ENCODE results near the gene NLRX1.
A peak's percentile ranks its signal among the peaks of the same experiment; 100 is the strongest.

Gene NLRX1

DNA sequence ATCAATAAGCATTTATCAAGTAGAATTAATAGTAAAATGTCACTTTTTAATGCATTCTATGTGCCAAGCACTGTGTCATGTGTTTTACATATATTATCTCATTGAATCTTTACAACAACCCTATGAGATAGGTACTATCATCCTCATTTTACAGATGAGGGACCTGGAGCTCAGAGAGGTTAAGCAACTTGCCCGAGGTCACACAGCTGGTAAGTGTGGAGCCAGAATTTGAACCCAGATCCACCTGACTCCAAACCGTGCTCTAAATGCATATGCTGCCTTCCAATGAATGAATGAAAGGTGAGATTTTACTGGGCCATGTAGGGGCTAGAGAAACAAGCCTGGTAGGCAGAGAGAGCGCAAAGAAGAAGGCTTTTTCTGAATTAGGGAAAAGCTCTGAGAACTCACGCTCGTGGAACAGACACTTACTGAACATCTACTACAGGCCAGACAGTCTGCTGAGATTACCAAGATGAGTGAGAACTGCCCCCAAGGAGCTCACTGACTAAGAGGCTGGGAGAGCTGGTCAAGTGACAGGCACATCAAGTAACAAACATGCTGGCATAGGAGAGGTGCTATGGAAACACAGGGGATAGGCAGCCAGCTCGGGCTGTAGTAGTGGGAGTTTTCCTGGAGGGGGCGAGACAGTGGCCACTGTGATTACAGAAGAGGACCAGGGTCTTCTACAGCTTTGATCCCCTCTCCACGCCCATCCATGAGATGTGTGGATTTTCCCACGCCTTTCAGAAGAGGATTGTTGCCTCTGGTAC, 15.3 kb upstream of the NLRX1 start:
- no peak for DNase-seq (ENCODE audit: low read depth)
- no peak overlapping the region for H3K4me3 ChIP-seq (ENCODE audit: low read depth, low read length)
- TF ChIP-seq, protein P1, sequence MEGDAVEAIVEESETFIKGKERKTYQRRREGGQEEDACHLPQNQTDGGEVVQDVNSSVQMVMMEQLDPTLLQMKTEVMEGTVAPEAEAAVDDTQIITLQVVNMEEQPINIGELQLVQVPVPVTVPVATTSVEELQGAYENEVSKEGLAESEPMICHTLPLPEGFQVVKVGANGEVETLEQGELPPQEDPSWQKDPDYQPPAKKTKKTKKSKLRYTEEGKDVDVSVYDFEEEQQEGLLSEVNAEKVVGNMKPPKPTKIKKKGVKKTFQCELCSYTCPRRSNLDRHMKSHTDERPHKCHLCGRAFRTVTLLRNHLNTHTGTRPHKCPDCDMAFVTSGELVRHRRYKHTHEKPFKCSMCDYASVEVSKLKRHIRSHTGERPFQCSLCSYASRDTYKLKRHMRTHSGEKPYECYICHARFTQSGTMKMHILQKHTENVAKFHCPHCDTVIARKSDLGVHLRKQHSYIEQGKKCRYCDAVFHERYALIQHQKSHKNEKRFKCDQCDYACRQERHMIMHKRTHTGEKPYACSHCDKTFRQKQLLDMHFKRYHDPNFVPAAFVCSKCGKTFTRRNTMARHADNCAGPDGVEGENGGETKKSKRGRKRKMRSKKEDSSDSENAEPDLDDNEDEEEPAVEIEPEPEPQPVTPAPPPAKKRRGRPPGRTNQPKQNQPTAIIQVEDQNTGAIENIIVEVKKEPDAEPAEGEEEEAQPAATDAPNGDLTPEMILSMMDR (IDR thresholded peaks at IDR 0.05; ENCODE audit: insufficient read depth, low read depth, low read length, missing control alignments), result no peak

DNA sequence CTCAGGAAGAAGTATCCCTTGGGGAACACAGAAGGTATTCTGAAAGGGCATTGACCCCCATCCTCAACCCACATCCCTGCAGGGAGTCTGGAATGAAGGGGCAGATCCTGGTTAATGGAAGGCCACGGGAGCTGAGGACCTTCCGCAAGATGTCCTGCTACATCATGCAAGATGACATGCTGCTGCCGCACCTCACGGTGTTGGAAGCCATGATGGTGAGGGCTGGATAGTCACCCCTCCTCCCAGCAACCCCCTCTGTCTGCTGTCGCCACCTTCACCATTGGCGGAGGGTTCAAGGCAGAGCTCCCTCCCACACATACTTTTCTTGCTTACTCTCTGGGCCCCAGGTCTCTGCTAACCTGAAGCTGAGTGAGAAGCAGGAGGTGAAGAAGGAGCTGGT, 14.3 kb upstream of the NLRX1 start:
- no peak for DNase-seq (ENCODE audit: low read depth)
- no peak overlapping the region for H3K4me3 ChIP-seq (ENCODE audit: low read depth, low read length)
- TF ChIP-seq, protein P1 (IDR thresholded peaks at IDR 0.05; ENCODE audit: insufficient read depth, low read depth, low read length, missing control alignments), result no peak

DNA sequence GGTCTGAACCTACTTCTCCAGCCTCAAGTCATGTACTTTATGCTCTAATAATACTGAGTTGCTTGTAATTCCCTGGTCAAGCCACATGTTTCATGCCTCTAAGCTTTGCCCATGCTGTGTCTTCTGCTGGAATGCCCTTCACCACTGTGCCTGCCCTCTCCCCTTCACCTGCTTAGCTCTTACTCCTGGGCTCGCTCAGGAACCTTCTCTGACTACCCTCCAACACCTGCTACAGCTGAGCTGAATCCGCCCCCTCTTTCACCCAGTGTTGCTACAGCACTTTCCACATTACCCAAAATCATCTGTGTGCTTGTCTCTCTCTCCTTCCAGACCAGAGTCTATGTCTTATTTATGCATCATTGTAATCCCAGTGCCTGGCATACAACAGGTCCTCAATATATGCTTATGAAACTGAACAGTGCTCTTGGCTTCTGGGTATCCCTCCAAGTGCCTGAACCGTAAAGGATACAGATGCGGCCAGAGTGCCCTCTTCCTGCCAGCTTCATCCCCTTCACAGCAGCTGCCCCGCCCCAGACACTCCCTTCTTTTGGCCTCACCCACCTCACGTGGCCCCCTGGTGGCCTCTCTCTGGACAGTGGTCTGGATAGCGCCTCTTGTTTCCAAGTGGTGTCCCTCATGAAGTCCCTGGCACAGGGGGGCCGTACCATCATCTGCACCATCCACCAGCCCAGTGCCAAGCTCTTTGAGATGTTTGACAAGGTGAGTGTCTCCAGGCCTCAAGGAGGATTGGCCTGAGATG, 12.6 kb upstream of the NLRX1 start:
- peak; percentile 44 for DNase-seq (ENCODE audit: low read depth)
- no peak overlapping the region for H3K4me3 ChIP-seq (ENCODE audit: low read depth, low read length)
- TF ChIP-seq, protein P1 (IDR thresholded peaks at IDR 0.05; ENCODE audit: insufficient read depth, low read depth, low read length, missing control alignments), result no peak

DNA sequence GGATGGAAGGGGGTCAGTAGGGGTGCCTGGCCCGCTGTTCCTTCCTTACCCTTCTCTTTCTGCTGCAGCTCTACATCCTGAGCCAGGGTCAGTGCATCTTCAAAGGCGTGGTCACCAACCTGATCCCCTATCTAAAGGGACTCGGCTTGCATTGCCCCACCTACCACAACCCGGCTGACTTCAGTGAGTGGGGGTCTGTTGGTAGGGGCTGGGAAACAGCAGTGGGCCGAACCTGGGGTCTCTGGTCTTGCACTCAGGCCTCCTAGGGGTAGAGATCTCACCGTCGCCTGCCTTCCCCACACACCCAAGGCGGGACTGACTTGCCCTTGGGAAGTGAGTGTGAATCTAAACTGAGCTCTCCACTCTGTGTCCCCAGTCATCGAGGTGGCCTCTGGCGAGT, 12.0 kb upstream of the NLRX1 start:
- DNase-seq (ENCODE audit: low read depth), result no peak
- TF ChIP-seq, protein P1 (IDR thresholded peaks at IDR 0.05; ENCODE audit: insufficient read depth, low read depth, low read length, missing control alignments), result no peak
- no peak overlapping the region for H3K4me3 ChIP-seq (ENCODE audit: low read depth, low read length)

DNA sequence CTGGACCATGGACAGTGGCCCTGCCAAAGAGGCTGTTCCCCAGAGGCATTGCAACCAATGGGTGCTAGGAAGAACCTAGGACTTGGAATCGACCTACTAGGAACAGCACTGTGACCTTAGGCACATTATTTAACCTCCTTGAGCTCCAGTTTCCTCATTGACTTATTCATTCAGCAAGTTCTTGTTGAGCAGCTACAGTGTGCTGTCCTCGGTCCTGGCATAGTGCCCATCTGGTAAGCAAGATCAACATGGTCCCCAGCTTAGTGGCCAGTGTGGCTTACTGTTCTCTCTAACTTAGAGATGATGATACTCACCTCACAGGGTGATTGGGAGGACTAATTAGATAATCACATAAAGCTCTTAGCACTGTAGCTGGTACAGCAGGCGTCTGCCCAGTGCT, 11.5 kb upstream of the NLRX1 start:
- DNase-seq (ENCODE audit: low read depth), result no peak
- TF ChIP-seq, protein P1 (IDR thresholded peaks at IDR 0.05; ENCODE audit: insufficient read depth, low read depth, low read length, missing control alignments), result no peak
- no peak overlapping the region for H3K4me3 ChIP-seq (ENCODE audit: low read depth, low read length)

DNA sequence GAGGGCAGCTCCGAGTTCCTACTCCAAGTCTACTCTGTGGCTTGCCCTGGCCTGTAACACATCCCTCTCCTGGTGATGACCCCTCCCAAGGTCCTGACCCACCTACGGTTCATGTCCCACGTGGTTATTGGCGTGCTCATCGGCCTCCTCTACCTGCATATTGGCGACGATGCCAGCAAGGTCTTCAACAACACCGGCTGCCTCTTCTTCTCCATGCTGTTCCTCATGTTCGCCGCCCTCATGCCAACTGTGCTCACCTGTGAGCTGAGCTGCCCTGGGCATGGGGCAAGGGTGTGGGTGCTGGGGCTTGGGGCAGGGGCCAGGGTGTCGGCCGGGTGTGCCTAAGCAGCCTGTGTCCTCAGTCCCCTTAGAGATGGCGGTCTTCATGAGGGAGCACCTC, 10.1 kb upstream of the NLRX1 start:
- TF ChIP-seq, protein P1 (IDR thresholded peaks at IDR 0.05; ENCODE audit: insufficient read depth, low read depth, low read length, missing control alignments), result no peak
- no peak overlapping the region for H3K4me3 ChIP-seq (ENCODE audit: low read depth, low read length)
- DNase-seq (ENCODE audit: low read depth), result no peak

Data from GM12865 (cell line).